Stomach smooth muscle (tissue), 2 donors: ENCODE measurements around the gene TRIM22.
"Not testable (repeated sequence)": the region's sequence is repeated elsewhere in the genome, so short reads cannot be mapped to it uniquely, and the experiment has no call there.

Source experiments
- H3K27ac ChIP-seq: one replicate; pipeline ENCODE4 v1.7.0; 2013; ENCODE audit warnings: mild to moderate bottlenecking, low read length, inconsistent platforms
- H3K27me3 ChIP-seq, 2 donors: one replicate each; pipeline ENCODE4 v1.7.0; 2013; ENCODE audit warnings: low read length in 2 of 2; ENCODE audit not compliant: insufficient read depth in 2 of 2, control insufficient read depth in 1 of 2
- H3K36me3 ChIP-seq, 2 donors: one replicate each; pipeline ENCODE4 v1.7.0; 2013; ENCODE audit warnings: low read length in 2 of 2; ENCODE audit not compliant: control insufficient read depth in 2 of 2, insufficient read depth in 2 of 2
- H3K4me1 ChIP-seq: one replicate; pipeline ENCODE4 v1.7.0; 2013; ENCODE audit warnings: low read length; ENCODE audit not compliant: control insufficient read depth, insufficient read depth
- H3K4me3 ChIP-seq, 2 donors: one replicate each; pipeline ENCODE4 v1.7.0; 2013; ENCODE audit warnings: low read length in 2 of 2
- H3K9ac ChIP-seq, 2 donors: one replicate each; pipeline ENCODE4 v1.7.0; 2013; ENCODE audit warnings: low read length in 2 of 2, mild to moderate bottlenecking in 1 of 2
- H3K9me3 ChIP-seq, 2 donors: one replicate each; pipeline ENCODE4 v1.7.0; 2013; ENCODE audit warnings: low read length in 2 of 2; ENCODE audit not compliant: control insufficient read depth in 2 of 2
- donor health status: healthy.
- donor health status: Pancreatic carcinoma.

TRIM22 gene

DNA sequence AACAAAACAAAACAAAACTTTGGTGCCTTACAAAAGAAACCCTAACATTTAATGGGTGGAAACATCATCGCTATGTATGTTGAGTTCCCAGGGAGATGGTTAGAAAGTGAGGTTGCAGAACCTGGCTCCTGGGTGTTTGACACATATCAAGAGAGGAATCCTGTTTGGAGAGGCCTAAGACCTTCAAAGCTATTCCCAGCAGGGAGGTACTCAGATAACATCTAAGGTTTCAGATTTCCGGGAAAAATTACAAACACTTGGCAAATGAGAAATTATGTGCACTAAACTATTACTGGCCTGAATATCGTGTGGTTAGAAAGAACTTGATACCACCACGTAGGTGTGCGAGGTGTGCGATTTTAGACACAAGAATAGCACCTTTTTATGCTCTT lies 23.2 kb upstream of the TRIM22 start:
- Histone ChIP-seq H3K27me3 (no peaks in the 10 kb centered on the region), H3K9ac (no peak overlapping the region), H3K27ac (no peak overlapping the region), H3K9me3 (no peaks in the 10 kb centered on the region), H3K4me3 (no peak overlapping the region), H3K36me3 (peaks cover 7 to 15% of the 10 kb centered on the region in 2 donors), H3K4me1 (no peaks in the 10 kb centered on the region)

DNA sequence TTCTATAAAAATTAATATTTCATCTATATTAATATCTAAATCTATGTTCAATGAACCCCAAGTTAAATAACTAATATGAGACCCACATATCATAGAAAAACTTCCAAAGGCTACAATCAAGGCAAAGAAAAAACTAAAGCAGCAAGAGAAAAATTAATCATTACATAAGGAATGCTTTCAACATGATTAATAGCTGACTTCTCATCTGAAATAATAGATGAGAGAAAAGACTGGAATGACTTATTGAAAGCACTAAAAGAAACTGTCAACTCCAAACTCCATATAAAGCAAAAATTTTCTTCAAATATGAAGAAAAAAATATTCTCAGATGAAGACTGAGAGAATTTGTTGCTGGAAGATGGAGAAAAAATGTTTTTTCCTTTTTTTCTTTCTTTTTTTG lies 17.8 kb upstream of the TRIM22 start:
- H3K4me3 ChIP-seq = no peak overlapping the region
- H3K36me3 ChIP-seq = peaks cover 3 to 12% of the 10 kb centered on the region in 2 donors
- H3K27me3 ChIP-seq = no peaks in the 10 kb centered on the region
- H3K9me3 ChIP-seq = no peaks in the 10 kb centered on the region
- no peak overlapping the region for H3K9ac ChIP-seq
- H3K4me1 ChIP-seq = no peaks in the 10 kb centered on the region
- no peak overlapping the region for H3K27ac ChIP-seq

DNA sequence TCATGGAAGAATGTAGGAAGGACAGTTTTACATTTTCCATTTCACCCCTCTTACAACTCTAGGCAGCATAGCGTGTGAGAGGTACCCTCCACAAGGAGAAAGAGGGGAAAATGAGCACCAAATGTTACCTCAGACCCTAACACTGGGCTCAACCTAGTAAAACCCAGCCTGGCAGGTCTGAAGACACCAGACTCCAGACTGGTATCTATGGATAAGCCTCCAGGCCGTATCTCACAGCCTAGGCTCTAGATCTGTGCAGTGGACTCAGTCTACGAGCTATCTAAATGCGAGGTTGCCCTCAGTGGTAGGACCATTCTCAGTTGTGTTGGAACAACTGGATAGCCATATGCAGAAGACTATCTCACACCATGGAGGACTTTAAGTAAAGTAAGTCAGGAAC lies 15.2 kb upstream of the TRIM22 start:
- H3K4me1 ChIP-seq = no peaks in the 10 kb centered on the region
- no peak overlapping the region for H3K4me3 ChIP-seq
- H3K9me3 ChIP-seq = no peaks in the 10 kb centered on the region
- H3K27me3 ChIP-seq = no peaks in the 10 kb centered on the region
- H3K36me3 ChIP-seq = peaks cover 11 to 25% of the 10 kb centered on the region in 2 donors
- no peak overlapping the region for H3K27ac ChIP-seq
- no peak overlapping the region for H3K9ac ChIP-seq

DNA sequence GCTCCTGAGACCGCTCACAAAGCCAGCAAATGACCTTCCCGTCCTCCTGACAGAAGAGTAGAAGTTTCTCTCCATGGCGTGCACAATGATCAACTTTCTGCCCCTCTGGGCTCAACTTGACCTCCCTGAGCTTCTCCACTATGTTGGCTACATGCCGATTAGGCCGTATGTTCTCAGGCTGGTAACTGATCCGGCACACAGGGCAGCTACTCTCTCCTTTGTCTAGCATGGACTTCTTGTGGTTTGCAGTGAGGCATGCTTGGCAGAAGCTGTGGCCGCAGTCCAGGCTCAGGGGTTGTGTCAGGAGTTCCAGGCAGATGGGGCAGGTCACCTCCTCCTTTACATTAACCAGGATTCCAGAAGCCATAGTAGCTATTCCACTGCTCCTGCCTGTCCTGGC lies 9.8 kb upstream of the TRIM22 start:
- Histone ChIP-seq H3K4me1 (peaks cover 6% of the 10 kb centered on the region), H3K36me3 (peaks cover 16 to 18% of the 10 kb centered on the region in 2 donors)

DNA sequence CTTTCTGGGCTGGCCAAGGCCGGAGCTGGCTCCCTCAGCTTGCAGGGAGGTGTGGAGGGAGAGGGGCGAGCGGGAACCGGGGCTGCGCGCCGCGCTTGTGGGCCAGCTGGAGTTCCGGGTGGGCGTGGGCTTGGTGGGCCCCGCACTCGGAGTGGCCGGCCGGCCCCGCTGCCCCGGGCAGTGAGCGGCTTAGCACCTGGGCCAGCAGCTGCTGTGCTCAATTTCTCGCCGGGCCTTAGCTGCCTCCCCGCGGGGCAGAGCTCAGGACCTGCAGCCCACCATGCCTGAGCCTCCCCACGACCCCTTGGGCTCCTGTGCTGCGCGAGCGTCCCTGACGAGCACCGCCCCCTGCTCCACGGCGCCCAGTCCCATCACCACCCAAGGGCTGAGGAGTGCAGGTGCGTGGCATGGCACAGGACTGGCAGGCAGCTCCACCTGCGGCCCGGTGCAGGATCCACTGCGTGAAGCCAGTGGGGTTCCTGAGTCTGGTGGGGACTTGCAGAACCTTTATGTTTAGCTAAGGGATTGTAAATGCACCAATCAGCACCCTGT lies 6.6 kb upstream of the TRIM22 start:
- not testable (repeated sequence) for H3K9ac ChIP-seq, H3K27me3 ChIP-seq, H3K4me3 ChIP-seq, H3K9me3 ChIP-seq, H3K4me1 ChIP-seq, H3K27ac ChIP-seq
- peaks cover 16 to 17% of the 10 kb centered on the region in 2 donors for H3K36me3 ChIP-seq

More for the DNA sequence above, 9.8 kb upstream of the TRIM22 start:
- Histone ChIP-seq H3K9ac (no peak overlapping the region), H3K9me3 (no peaks in the 10 kb centered on the region), H3K4me3 (no peak overlapping the region), H3K27me3 (no peaks in the 10 kb centered on the region), H3K27ac (no peak overlapping the region)

DNA sequence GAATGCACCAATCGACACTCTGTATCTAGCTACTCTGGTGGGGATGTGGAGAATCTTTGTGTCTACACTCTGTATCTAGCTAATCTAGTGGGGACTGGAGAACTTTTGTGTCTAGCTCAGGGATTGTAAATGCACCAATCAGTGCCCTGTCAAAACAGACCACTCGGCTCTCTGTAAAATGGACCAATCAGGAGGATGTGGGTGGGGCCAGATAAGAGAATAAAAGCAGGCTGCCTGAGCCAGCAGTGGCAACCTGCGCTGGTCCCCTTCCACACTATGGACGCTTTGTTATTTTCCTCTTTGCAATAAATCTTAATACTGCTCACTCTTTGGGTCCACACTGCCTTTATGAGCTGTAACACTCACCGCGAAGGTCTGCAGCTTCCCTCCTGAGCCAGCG lies 6.0 kb upstream of the TRIM22 start:
- H3K9ac ChIP-seq, H3K4me1 ChIP-seq, H3K27ac ChIP-seq, H3K27me3 ChIP-seq, H3K9me3 ChIP-seq: not testable (repeated sequence)
- H3K36me3 ChIP-seq = peaks cover 11% of the 10 kb centered on the region in 2 donors
- H3K4me3 ChIP-seq = peak overlapping the region in 1 of 2 donors; percentile 81

DNA sequence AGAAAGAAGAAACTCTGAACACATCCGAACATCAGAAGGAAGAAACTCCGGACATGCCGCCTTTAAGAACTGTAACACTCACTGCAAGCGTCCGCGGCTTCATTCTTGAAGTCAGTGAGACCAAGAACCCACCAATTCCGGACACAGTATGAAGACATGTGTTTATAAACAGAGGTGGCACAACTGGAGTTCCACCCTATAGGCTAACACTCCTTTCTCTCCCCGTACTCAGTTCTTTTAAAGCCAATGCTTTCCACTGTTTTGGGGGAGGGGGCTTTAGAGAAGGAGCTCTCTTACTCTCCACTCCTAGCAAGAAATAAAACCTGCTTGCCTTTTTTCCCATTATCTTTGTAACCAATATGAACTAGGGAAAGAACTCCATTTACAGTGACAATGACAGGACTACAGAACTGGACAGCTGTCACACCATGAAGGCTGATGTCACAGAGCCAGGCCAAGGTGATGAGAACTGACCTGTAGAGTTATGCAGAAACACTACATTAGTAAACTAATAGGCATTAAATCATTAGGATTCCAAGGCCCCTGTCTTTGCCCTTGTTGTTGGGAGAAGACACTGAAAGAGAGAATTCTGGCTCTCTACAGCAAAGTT lies 5.4 kb upstream of the TRIM22 start:
- Histone ChIP-seq H3K9ac (peak overlapping the region; percentile 73 to 83), H3K4me1 (peaks cover 15% of the 10 kb centered on the region), H3K27ac (peak overlapping the region; percentile 62), H3K4me3 (peak overlapping the region; percentile 64 to 81), H3K36me3 (peaks cover 5 to 6% of the 10 kb centered on the region in 2 donors), H3K27me3 (no peaks in the 10 kb centered on the region), H3K9me3 (no peaks in the 10 kb centered on the region)

DNA sequence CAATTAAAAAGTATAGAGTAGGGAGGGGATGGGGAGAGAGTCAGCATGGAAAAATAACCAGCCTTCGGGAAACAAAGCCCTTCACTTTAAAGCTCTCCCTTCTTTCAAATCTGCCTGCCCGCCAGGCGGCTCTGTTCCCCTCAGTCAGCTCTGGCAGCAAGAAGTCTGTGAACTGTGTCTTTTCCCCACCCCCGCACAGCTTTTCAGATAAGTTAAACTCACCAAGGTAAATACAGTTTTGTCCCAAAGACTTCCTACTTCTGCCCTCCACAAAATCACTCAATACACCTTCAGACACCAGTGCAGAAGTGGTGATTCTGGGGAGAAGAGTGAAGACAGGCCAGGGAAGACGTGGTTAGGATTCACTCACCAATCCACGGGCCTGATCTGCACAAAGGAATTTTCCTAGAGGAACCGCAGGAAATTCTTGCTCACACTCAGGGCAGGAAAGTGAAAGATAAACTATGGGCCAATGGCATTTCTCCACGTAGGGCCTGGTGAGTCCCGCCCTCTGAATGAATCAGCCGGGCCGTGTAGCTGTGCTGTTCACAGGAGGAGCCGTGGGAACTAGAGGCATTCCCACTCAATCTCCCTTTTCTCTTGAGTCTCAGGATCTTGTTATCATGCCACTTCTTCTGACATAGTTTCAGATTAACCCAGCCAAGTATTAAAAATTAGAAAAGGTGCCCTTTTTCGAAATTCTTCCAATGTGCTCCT lies 4.8 kb upstream of the TRIM22 start, which contains the start of gene TRIM5:
TSS of gene TRIM5 (minus strand) at position 429 of the 717 bp plus-strand sequence. CDS start 4,897 bp downstream, outside the sequence.
- no peaks in the 10 kb centered on the region for H3K9me3 ChIP-seq
- no peaks in the 10 kb centered on the region for H3K27me3 ChIP-seq
- H3K36me3 ChIP-seq = peaks cover 0 to 1% of the 10 kb centered on the region in 2 donors
- H3K27ac ChIP-seq = peak within 1 kb of the TSS; percentile 62
- H3K4me1 ChIP-seq = peaks cover 15% of the 10 kb centered on the region
- H3K9ac ChIP-seq = peak within 1 kb of the TSS; percentile 73 to 83
- H3K4me3 ChIP-seq = peak within 1 kb of the TSS; percentile 64 to 81

DNA sequence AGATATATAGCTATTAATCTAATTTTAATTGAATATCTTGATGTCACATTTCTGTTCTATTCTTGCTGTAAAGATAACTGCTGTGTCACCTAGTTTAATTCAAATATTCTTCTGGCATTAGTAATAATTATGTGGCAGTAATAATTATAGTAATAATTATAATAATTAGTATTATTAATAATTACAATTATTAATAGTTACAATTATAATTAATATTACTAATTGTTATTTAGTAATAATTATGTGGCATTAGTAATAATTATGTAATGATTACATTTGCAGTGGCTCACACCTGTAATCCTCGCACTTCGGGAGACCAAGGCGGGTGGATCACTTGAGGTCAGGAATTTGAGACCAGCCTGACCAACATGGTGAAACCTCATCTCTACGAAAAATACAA lies 3.2 kb upstream of the TRIM22 start:
- Histone ChIP-seq H3K27me3 (no peaks in the 10 kb centered on the region), H3K4me3 (no peak overlapping the region), H3K36me3 (no peaks in the 10 kb centered on the region), H3K4me1 (peaks cover 15% of the 10 kb centered on the region), H3K9ac (no peak overlapping the region), H3K27ac (no peak overlapping the region), H3K9me3 (no peaks in the 10 kb centered on the region)

DNA sequence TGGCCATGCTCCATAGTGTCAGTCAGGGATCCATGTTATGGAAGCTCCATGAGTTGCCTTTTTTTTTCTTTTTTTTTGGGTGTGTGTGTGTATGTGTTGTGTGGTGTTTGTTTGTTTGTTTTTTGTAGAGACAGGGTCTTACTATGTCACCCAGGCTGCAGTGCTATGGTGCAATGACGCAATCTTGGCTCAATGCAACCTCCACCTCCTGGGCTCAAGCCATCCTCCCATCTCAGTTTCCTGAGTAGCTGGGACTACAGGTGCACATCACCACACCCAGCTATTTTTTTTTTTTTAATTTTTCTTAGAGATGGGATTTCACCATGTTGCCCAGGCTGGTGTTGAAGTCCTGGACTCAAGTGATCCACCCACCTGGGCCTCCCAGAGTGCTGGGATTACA lies 1.1 kb upstream of the TRIM22 start:
- Histone ChIP-seq H3K9ac (no peak overlapping the region), H3K27me3 (no peaks in the 10 kb centered on the region), H3K36me3 (no peaks in the 10 kb centered on the region), H3K9me3 (no peaks in the 10 kb centered on the region), H3K4me3 (no peak overlapping the region), H3K4me1 (peaks cover 9% of the 10 kb centered on the region), H3K27ac (peak overlapping the region; percentile 61)

DNA sequence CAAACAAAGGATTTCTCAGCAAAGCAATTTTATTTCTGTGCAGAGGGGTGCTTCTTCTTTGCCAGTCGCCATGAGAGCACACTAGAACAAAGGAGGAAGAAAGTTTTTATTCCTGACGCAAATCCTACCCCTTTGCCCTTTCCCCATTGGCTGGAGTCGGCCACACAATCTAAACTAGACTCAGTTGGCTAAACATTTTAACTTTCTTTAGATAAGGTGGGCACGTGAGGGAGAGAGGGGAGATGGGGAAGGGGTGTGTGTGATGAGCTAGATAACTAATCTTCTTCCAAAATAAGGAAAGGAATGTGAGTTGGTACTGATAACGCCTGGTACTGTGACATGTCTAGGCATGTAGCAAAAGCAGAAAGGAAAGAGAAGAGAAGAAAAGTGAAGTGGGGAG lies 626 bp downstream of the TRIM22 start:
- Histone ChIP-seq H3K9ac (peak overlapping the region; percentile 52 to 84), H3K4me3 (peak overlapping the region; percentile 72 to 85), H3K9me3 (no peaks in the 10 kb centered on the region), H3K36me3 (no peaks in the 10 kb centered on the region), H3K4me1 (peaks cover 6% of the 10 kb centered on the region), H3K27me3 (no peaks in the 10 kb centered on the region), H3K27ac (peak overlapping the region; percentile 61)
